ENCODE measurements around the gene TARS3.

TARS3 gene

GRCh38 chr15:101679806-101680205 lies 44.5 kb downstream of the TARS3 start:
- H3K4me3 ChIP-seq (ENCODE audit: insufficient read depth, low read depth, low read length), result no peak overlapping the region
- no peaks in the 10 kb centered on the region for H3K27me3 ChIP-seq (ENCODE audit: control insufficient read depth, insufficient read depth, low read length, poor library complexity, severe bottlenecking)
- peaks cover 5% of the 10 kb centered on the region for H3K4me1 ChIP-seq (ENCODE audit: control insufficient read depth, insufficient read depth, low read length)
- no peaks in the 10 kb centered on the region for H3K9me3 ChIP-seq (ENCODE audit: control insufficient read depth, low read length)
- H3K36me3 ChIP-seq (ENCODE audit: control insufficient read depth, insufficient read depth, low read length), result peaks cover 2% of the 10 kb centered on the region
- H3K27ac ChIP-seq (ENCODE audit: insufficient read depth, low read depth, low read length, poor library complexity, severe bottlenecking), result no peak overlapping the region
- WGBS, 2 experiments, result 83 to 86% methylated on average over 2 of the region's 2 CpGs

- H3K27me3 ChIP-seq (ENCODE audit: control insufficient read depth, insufficient read depth, low read length, poor library complexity, severe bottlenecking), result no peaks in the 10 kb centered on the region
- peaks cover 5% of the 10 kb centered on the region for H3K4me1 ChIP-seq (ENCODE audit: control insufficient read depth, insufficient read depth, low read length)
- 80 to 96% methylated on average over 4 of the region's 4 CpGs for WGBS, 2 experiments
- H3K4me3 ChIP-seq (ENCODE audit: insufficient read depth, low read depth, low read length), result no peak overlapping the region
- H3K9me3 ChIP-seq (ENCODE audit: control insufficient read depth, low read length), result no peaks in the 10 kb centered on the region
- no peak overlapping the region for H3K27ac ChIP-seq (ENCODE audit: insufficient read depth, low read depth, low read length, poor library complexity, severe bottlenecking)
- no peaks in the 10 kb centered on the region for H3K36me3 ChIP-seq (ENCODE audit: control insufficient read depth, insufficient read depth, low read length)
These were observed 47.3 kb downstream of the TARS3 start for GRCh38 chr15:101676921-101677329.

GRCh38 chr15:101675796-101676582 lies 48.3 kb downstream of the TARS3 start:
- H3K27ac ChIP-seq (ENCODE audit: insufficient read depth, low read depth, low read length, poor library complexity, severe bottlenecking), result peak overlapping the region; percentile 44
- no peaks in the 10 kb centered on the region for H3K36me3 ChIP-seq (ENCODE audit: control insufficient read depth, insufficient read depth, low read length)
- H3K9me3 ChIP-seq (ENCODE audit: control insufficient read depth, low read length), result no peaks in the 10 kb centered on the region
- WGBS, 2 experiments, result 51 to 60% methylated on average over 16 of the region's 16 CpGs
- H3K4me3 ChIP-seq (ENCODE audit: insufficient read depth, low read depth, low read length), result no peak overlapping the region
- no peaks in the 10 kb centered on the region for H3K27me3 ChIP-seq (ENCODE audit: control insufficient read depth, insufficient read depth, low read length, poor library complexity, severe bottlenecking)
- peaks cover 5% of the 10 kb centered on the region for H3K4me1 ChIP-seq (ENCODE audit: control insufficient read depth, insufficient read depth, low read length)

GRCh38 chr15:101675015-101675414 lies 49.3 kb downstream of the TARS3 start:
- Histone ChIP-seq H3K27ac (ENCODE audit: insufficient read depth, low read depth, low read length, poor library complexity, severe bottlenecking) (no peak overlapping the region), H3K36me3 (ENCODE audit: control insufficient read depth, insufficient read depth, low read length) (no peaks in the 10 kb centered on the region), H3K4me3 (ENCODE audit: insufficient read depth, low read depth, low read length) (no peak overlapping the region), H3K4me1 (ENCODE audit: control insufficient read depth, insufficient read depth, low read length) (peaks cover 5% of the 10 kb centered on the region), H3K27me3 (ENCODE audit: control insufficient read depth, insufficient read depth, low read length, poor library complexity, severe bottlenecking) (no peaks in the 10 kb centered on the region), H3K9me3 (ENCODE audit: control insufficient read depth, low read length) (no peaks in the 10 kb centered on the region)
- WGBS, 2 experiments, result 95 to 98% methylated on average over 5 of the region's 5 CpGs

- Histone ChIP-seq H3K4me1 (ENCODE audit: control insufficient read depth, insufficient read depth, low read length) (peaks cover 5% of the 10 kb centered on the region), H3K27ac (ENCODE audit: insufficient read depth, low read depth, low read length, poor library complexity, severe bottlenecking) (no peak overlapping the region), H3K27me3 (ENCODE audit: control insufficient read depth, insufficient read depth, low read length, poor library complexity, severe bottlenecking) (no peaks in the 10 kb centered on the region), H3K4me3 (ENCODE audit: insufficient read depth, low read depth, low read length) (no peak overlapping the region), H3K36me3 (ENCODE audit: control insufficient read depth, insufficient read depth, low read length) (no peaks in the 10 kb centered on the region), H3K9me3 (ENCODE audit: control insufficient read depth, low read length) (no peaks in the 10 kb centered on the region)
- 82 to 88% methylated on average over 9 of the region's 9 CpGs for WGBS, 2 experiments
These were observed 52.0 kb downstream of the TARS3 start for GRCh38 chr15:101672298-101672697.

- Histone ChIP-seq H3K9me3 (ENCODE audit: control insufficient read depth, low read length) (no peaks in the 10 kb centered on the region), H3K27ac (ENCODE audit: insufficient read depth, low read depth, low read length, poor library complexity, severe bottlenecking) (no peak overlapping the region), H3K36me3 (ENCODE audit: control insufficient read depth, insufficient read depth, low read length) (no peaks in the 10 kb centered on the region), H3K27me3 (ENCODE audit: control insufficient read depth, insufficient read depth, low read length, poor library complexity, severe bottlenecking) (no peaks in the 10 kb centered on the region), H3K4me1 (ENCODE audit: control insufficient read depth, insufficient read depth, low read length) (no peaks in the 10 kb centered on the region), H3K4me3 (ENCODE audit: insufficient read depth, low read depth, low read length) (no peak overlapping the region)
- 92 to 95% methylated on average over 2 to 3 of the region's 3 CpGs for WGBS, 2 experiments
These were observed 54.5 kb downstream of the TARS3 start for GRCh38 chr15:101669744-101670143.

- Histone ChIP-seq H3K27ac (ENCODE audit: insufficient read depth, low read depth, low read length, poor library complexity, severe bottlenecking) (no peak overlapping the region), H3K36me3 (ENCODE audit: control insufficient read depth, insufficient read depth, low read length) (no peaks in the 10 kb centered on the region), H3K4me3 (ENCODE audit: insufficient read depth, low read depth, low read length) (no peak overlapping the region), H3K27me3 (ENCODE audit: control insufficient read depth, insufficient read depth, low read length, poor library complexity, severe bottlenecking) (no peaks in the 10 kb centered on the region), H3K4me1 (ENCODE audit: control insufficient read depth, insufficient read depth, low read length) (no peaks in the 10 kb centered on the region), H3K9me3 (ENCODE audit: control insufficient read depth, low read length) (no peaks in the 10 kb centered on the region)
- 100% methylated on average over 1 of the region's 1 CpG for WGBS, 2 experiments
These were observed 56.4 kb downstream of the TARS3 start for GRCh38 chr15:101667881-101668280.

GRCh38 chr15:101664303-101664913 lies 59.9 kb downstream of the TARS3 start:
- Histone ChIP-seq H3K9me3 (ENCODE audit: control insufficient read depth, low read length) (no peaks in the 10 kb centered on the region), H3K36me3 (ENCODE audit: control insufficient read depth, insufficient read depth, low read length) (no peaks in the 10 kb centered on the region), H3K4me3 (ENCODE audit: insufficient read depth, low read depth, low read length) (no peak overlapping the region), H3K4me1 (ENCODE audit: control insufficient read depth, insufficient read depth, low read length) (no peaks in the 10 kb centered on the region), H3K27ac (ENCODE audit: insufficient read depth, low read depth, low read length, poor library complexity, severe bottlenecking) (no peak overlapping the region), H3K27me3 (ENCODE audit: control insufficient read depth, insufficient read depth, low read length, poor library complexity, severe bottlenecking) (no peaks in the 10 kb centered on the region)
- WGBS, 2 experiments, result 84% methylated on average over 9 of the region's 9 CpGs

GRCh38 chr15:101662203-101662602 lies 62.1 kb downstream of the TARS3 start:
- WGBS, 2 experiments, result 100% methylated on average over 1 of the region's 1 CpG; no CpG with 5 or more reads in 1 of the 2 experiments
- Histone ChIP-seq H3K27ac (ENCODE audit: insufficient read depth, low read depth, low read length, poor library complexity, severe bottlenecking) (no peak overlapping the region), H3K4me3 (ENCODE audit: insufficient read depth, low read depth, low read length) (no peak overlapping the region), H3K36me3 (ENCODE audit: control insufficient read depth, insufficient read depth, low read length) (no peaks in the 10 kb centered on the region), H3K27me3 (ENCODE audit: control insufficient read depth, insufficient read depth, low read length, poor library complexity, severe bottlenecking) (no peaks in the 10 kb centered on the region), H3K9me3 (ENCODE audit: control insufficient read depth, low read length) (no peaks in the 10 kb centered on the region), H3K4me1 (ENCODE audit: control insufficient read depth, insufficient read depth, low read length) (no peaks in the 10 kb centered on the region)

GRCh38 chr15:101660005-101660404 lies 64.3 kb downstream of the TARS3 start:
- Histone ChIP-seq H3K36me3 (ENCODE audit: control insufficient read depth, insufficient read depth, low read length) (no peaks in the 10 kb centered on the region), H3K27me3 (ENCODE audit: control insufficient read depth, insufficient read depth, low read length, poor library complexity, severe bottlenecking) (no peaks in the 10 kb centered on the region), H3K27ac (ENCODE audit: insufficient read depth, low read depth, low read length, poor library complexity, severe bottlenecking) (no peak overlapping the region), H3K4me1 (ENCODE audit: control insufficient read depth, insufficient read depth, low read length) (no peaks in the 10 kb centered on the region), H3K9me3 (ENCODE audit: control insufficient read depth, low read length) (no peaks in the 10 kb centered on the region), H3K4me3 (ENCODE audit: insufficient read depth, low read depth, low read length) (no peak overlapping the region)
- WGBS, 2 experiments, result 89 to 94% methylated on average over 2 of the region's 2 CpGs

Measured in ectodermal cell (in vitro differentiated cells).